HL-60 (cell line): Measurements from ENCODE around the gene FZR1.
"Not testable (repeated sequence)": the region's sequence is repeated elsewhere in the genome, so short reads cannot be mapped to it uniquely, and the experiment has no call there.

ENCODE experiments used
- DNase-seq, 2 experiments: peaks; one replicate each; pipeline ENCODE4 v3.0.0-alpha.2; 2010 to 2020; ENCODE audit warnings: low read depth in 1 of 2, low spot score in 1 of 2
- H3K27ac ChIP-seq: fragments of 250-450 bp; sonication (Bioruptor Pico); replicated peaks from 2 replicates; pipeline ENCODE4 v1.5.1; 2020; ENCODE audit warnings: mild to moderate bottlenecking, moderate library complexity
- H3K27me3 ChIP-seq: fragments of 250-450 bp; sonication (Bioruptor Pico); 2 replicates; pipeline ENCODE4 v1.5.1; 2021; ENCODE audit warnings: mild to moderate bottlenecking, moderate library complexity; ENCODE audit not compliant: insufficient read depth, poor library complexity, severe bottlenecking
- H3K4me3 ChIP-seq: replicated peaks from 2 replicates; pipeline ENCODE4 v1.5.1; 2011; ENCODE audit warnings: mild to moderate bottlenecking, control low read depth, low read length; ENCODE audit not compliant: insufficient read depth
- GABPA ChIP-seq: IDR thresholded peaks from 2 replicates; pipeline ENCODE4 v1.6.1; 2012; ENCODE audit warnings: low read depth
- POLR2AphosphoS5 ChIP-seq: IDR thresholded peaks from 2 replicates; pipeline ENCODE4 v1.6.1; 2012; ENCODE audit warnings: low read depth
- REST ChIP-seq: IDR thresholded peaks from 2 replicates; pipeline ENCODE4 v1.6.1; 2012; ENCODE audit warnings: low read depth; ENCODE audit not compliant: insufficient replicate concordance
- SPI1 ChIP-seq: IDR thresholded peaks from 2 replicates; pipeline ENCODE4 v1.6.1; 2012; ENCODE audit warnings: low read depth, mild to moderate bottlenecking, borderline replicate concordance
- TF ChIP-seq, protein P1 (sequence below): IDR thresholded peaks from one replicate; pipeline ENCODE4 v1.5.1; 2011; ENCODE audit warnings: low read length, control low read depth, inconsistent platforms; ENCODE audit not compliant: insufficient read depth

FZR1 gene

DNA sequence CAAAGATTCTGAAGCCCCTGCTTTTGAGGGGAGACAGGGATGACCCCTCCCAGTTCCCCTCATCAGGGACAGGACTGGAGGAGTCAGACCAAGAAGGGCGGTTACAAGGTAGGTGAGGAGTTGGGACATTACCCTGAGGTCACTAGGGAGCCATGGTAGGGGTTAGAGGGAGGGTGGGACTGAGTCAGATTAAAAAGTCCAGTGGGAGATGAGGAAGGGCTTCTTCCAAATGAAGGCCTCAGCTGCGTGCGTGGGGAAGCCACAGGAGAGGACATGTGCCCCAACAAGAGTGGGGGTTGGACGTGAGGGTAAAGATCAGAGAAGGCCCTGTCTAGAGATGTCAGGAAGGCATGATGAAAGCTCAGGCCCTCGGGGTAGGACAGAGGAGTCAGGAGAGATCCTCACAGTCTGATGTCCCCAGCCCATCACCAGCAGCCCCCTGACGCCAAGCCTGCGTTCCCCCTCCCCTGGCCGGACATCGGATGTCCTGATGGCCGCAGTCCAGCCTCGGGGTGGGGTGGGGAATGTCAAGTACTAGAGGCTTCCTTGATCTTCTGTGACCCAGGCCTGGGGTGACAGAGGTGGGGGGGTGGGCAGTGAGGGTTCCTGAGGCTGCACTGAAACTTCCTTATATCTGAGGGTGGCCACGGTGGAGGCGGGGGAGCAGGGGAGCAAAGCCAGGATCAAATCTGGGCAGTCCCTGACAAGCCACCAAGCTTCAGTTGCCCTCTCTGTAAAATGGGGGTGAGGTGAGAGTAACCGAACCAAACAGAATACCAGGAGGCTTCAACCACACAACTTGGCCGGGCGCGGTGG, 57.8 kb downstream of the FZR1 start:
- Histone ChIP-seq H3K27ac (no peak overlapping the region), H3K27me3 (no peaks in the 10 kb centered on the region), H3K4me3 (no peak overlapping the region)
- DNase-seq, result no peak
- TF ChIP-seq GABPA (no peak), SPI1 (no peak), POLR2AphosphoS5 (no peak), REST (no peak)
- TF ChIP-seq, protein P1, sequence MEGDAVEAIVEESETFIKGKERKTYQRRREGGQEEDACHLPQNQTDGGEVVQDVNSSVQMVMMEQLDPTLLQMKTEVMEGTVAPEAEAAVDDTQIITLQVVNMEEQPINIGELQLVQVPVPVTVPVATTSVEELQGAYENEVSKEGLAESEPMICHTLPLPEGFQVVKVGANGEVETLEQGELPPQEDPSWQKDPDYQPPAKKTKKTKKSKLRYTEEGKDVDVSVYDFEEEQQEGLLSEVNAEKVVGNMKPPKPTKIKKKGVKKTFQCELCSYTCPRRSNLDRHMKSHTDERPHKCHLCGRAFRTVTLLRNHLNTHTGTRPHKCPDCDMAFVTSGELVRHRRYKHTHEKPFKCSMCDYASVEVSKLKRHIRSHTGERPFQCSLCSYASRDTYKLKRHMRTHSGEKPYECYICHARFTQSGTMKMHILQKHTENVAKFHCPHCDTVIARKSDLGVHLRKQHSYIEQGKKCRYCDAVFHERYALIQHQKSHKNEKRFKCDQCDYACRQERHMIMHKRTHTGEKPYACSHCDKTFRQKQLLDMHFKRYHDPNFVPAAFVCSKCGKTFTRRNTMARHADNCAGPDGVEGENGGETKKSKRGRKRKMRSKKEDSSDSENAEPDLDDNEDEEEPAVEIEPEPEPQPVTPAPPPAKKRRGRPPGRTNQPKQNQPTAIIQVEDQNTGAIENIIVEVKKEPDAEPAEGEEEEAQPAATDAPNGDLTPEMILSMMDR, result no peak

DNA sequence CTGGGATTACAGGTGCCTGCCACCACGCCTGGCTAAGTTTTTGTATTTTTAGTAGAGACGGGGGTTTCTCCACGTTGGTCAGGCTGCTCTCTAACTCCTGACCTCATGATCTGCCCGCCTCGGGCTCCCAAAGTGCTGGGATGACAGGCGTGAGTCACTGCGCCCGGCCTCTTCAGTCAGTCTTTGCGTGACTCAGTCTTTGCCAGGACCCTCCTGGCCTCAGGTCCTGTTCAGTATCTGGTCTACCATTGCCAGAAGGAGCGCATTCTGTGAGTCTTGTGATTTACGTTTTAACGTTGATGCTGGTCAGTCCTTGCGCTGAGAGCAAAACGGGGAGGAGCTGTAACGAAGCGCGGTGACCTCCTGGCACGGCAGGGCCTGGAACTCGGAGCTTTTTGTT, 59.0 kb downstream of the FZR1 start:
- TF ChIP-seq SPI1, result no peak
- no peak for TF ChIP-seq GABPA
- H3K27ac ChIP-seq, result no peak overlapping the region
- DNase-seq, result no peak
- no peaks in the 10 kb centered on the region for H3K27me3 ChIP-seq
- H3K4me3 ChIP-seq, result no peak overlapping the region

GRCh38 chr19:3570042-3570441, 63.9 kb downstream of the FZR1 start:
- H3K4me3 ChIP-seq, DNase-seq, H3K27ac ChIP-seq, H3K27me3 ChIP-seq: not testable (repeated sequence)

DNA sequence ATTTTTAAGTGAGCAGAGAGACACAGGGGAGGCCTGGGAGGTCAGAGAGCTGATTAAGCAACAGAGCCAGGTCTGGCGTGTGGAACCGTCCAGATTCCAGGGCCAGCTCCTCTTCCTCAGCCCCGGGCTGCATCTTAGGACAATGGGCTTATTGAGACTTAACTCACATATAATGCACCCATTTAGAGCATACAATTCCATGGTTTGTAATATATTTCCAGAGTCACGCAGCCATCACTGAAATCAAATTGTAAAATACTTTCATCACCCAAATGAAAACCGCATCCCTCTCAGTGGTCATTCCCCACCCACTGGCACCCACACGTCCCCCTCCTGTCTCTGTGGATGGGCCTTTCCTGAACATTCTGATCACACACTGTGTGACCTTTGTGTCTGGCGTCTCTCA, 64.5 kb downstream of the FZR1 start:
- no peak overlapping the region for H3K27ac ChIP-seq
- no peak overlapping the region for H3K4me3 ChIP-seq
- no peak for DNase-seq
- TF ChIP-seq GABPA (no peak), POLR2AphosphoS5 (no peak), REST (no peak), SPI1 (no peak)
- TF ChIP-seq, protein P1, result no peak
- H3K27me3 ChIP-seq, result no peaks in the 10 kb centered on the region
